Sigmoid colon (tissue), 4 donors: Measurements from ENCODE around the gene SERPINF2.

ENCODE experiments used
- EP300 ChIP-seq, 4 donors: sonication (generic); formaldehyde crosslinking; IDR thresholded peaks; one replicate each; pipeline ENCODE4 v1.6.1; 2017; ENCODE audit warnings: antibody characterized with exemption in 4 of 4
- POLR2A ChIP-seq, 2 donors: fragments of 450-650 bp; IDR thresholded peaks; one replicate each; pipeline ENCODE4 v1.6.1; 2016; ENCODE audit warnings: antibody characterized with exemption in 2 of 2, mild to moderate bottlenecking in 2 of 2, moderate library complexity in 2 of 2
- POLR2AphosphoS5 ChIP-seq, 4 donors: sonication (generic); formaldehyde crosslinking; IDR thresholded peaks; one replicate each; pipeline ENCODE4 v1.6.1; 2017; ENCODE audit warnings: antibody characterized with exemption in 4 of 4

DNA sequence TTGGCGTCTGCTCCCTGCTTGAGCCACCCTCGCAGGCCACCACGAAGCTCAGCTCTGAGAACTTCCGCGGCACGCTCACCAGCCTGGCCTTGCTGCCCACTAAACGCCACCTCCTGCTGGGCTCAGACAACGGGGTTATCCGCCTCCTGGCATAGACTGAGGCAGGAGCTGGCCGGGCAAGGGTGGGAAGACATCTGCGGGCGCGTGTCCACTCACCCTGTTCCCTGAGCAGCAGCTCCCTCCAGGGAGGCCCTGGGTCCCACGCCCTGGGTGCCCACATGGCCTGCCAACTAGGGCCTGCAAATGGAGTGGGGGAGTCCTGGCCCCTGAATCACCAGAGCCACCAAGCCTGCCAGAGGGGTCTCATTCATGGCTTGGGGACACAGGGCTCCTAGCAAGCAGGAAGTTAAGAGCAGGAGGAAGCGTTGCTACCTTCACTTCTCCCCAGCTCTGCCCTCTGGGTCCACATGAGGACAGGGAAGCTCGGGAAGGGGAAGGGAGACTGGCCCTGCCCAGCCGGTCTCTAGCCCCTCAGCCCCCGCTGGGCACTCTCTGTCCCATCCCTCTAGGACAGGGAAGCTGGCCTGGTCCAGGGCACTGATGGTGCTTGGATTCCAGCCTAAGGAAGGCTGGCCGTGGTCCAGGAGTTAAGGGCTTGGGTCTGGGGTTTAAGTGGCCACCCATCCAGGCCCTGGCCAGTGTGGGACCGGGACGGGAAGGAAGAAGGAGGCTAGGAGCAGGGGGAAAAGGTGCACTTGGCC, 5.0 kb upstream of the SERPINF2 start:
- TF ChIP-seq POLR2AphosphoS5 (IDR thresholded peaks at IDR 0.05) (no peak), POLR2A (IDR thresholded peaks at IDR 0.05) (no peak), EP300 (IDR thresholded peaks at IDR 0.05) (no peak)
